Superior temporal gyrus (tissue), 1 donor: ENCODE data around the gene FERMT3.

Source experiments
- DNase-seq: peaks from one replicate; pipeline ENCODE4 v3.0.0-alpha.2; 2016; ENCODE audit errors: extremely low spot score

FERMT3 gene

GRCh38 chr11:64264371-64264852 lies 57.9 kb downstream of the FERMT3 start:
- no peak for DNase-seq

GRCh38 chr11:64265176-64266160 lies 58.9 kb downstream of the FERMT3 start:
- DNase-seq = no peak

- no peak for DNase-seq
Observed at GRCh38 chr11:64266339-64266738, 59.8 kb downstream of the FERMT3 start.

- DNase-seq = no peak
Observed at GRCh38 chr11:64267207-64267945, 60.9 kb downstream of the FERMT3 start.

- DNase-seq = no peak
Observed at GRCh38 chr11:64268025-64268892, 61.7 kb downstream of the FERMT3 start.

GRCh38 chr11:64268893-64269539 lies 62.5 kb downstream of the FERMT3 start:
- no peak for DNase-seq

- DNase-seq = peak; percentile 100
Observed at GRCh38 chr11:64269540-64270220, 63.2 kb downstream of the FERMT3 start.
